GM12865 (cell line): ENCODE results near the gene SEMA3C.

Experiments
- DNase-seq: peaks from one replicate; pipeline ENCODE4 v3.0.0; 2010; ENCODE audit warnings: low read depth
- H3K4me3 ChIP-seq: 2 replicates; pipeline ENCODE4 v1.5.1; 2011; ENCODE audit warnings: mild to moderate bottlenecking, low read depth, low read length, control low read depth
- TF ChIP-seq, protein P1 (sequence below): IDR thresholded peaks from 2 replicates; pipeline ENCODE4 v1.5.1; 2011; ENCODE audit warnings: low read length, control low read depth, low read depth, inconsistent platforms; ENCODE audit not compliant: insufficient read depth; ENCODE audit errors: missing control alignments

The SEMA3C gene

DNA sequence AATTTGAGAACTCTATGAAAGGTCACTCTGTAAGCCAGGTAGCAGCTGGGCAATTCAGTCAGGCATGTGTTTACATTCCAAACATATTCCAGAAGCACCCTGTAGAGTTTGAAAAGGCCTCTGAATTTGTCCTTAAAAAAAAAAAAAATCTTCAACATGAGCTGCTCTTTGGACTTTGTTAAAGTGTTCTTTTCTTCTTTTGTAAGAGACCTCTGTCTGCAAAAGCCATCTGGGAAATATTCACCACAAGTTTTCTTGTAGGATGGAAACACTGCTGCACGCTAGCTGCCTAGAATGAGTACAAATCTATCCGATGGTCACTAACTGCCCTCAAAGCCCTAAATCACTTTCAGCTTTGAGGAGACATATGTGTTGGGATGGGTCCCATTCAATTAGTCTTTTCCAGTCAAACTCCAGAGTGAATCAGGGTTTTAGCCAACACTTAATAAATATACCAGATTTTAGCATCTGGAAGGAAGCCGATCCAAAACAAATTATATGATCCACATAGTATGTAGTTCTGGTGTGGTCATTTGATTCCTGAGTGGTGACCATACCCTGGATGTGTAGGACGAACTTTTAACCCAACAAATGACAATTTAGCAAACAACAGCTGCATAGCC is 194.5 kb downstream of the SEMA3C start:
- DNase-seq: no peak
- no peak overlapping the region for H3K4me3 ChIP-seq
- TF ChIP-seq, protein P1, sequence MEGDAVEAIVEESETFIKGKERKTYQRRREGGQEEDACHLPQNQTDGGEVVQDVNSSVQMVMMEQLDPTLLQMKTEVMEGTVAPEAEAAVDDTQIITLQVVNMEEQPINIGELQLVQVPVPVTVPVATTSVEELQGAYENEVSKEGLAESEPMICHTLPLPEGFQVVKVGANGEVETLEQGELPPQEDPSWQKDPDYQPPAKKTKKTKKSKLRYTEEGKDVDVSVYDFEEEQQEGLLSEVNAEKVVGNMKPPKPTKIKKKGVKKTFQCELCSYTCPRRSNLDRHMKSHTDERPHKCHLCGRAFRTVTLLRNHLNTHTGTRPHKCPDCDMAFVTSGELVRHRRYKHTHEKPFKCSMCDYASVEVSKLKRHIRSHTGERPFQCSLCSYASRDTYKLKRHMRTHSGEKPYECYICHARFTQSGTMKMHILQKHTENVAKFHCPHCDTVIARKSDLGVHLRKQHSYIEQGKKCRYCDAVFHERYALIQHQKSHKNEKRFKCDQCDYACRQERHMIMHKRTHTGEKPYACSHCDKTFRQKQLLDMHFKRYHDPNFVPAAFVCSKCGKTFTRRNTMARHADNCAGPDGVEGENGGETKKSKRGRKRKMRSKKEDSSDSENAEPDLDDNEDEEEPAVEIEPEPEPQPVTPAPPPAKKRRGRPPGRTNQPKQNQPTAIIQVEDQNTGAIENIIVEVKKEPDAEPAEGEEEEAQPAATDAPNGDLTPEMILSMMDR: no peak

DNA sequence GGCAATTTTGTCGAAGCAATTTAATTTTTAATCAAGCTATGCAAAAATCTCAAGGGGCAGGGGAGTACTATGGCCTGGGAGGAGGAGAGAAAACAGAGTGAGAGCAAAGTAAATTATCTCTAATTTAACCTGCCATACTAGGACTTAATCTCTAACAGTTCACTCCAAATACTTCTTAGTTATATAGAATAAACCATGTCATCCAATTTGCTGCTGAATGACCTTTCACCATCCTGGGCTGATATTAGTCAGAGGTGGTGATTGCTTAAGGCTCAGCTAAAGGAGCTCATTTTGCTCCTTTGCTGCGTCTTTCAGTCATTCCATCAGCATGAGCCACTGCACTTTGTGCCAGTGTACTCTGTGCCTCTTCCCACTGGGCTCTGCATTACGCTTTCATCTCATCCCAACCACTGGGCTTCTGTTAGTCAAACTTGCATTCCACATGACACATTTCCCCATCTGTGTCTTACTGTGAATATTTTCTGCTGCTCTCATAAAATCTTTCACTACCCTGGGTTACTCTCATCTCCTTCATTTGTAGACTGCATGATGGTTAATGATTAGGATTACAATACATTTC is 196.1 kb downstream of the SEMA3C start:
- no peak for DNase-seq
- no peak overlapping the region for H3K4me3 ChIP-seq
- TF ChIP-seq, protein P1: no peak

DNA sequence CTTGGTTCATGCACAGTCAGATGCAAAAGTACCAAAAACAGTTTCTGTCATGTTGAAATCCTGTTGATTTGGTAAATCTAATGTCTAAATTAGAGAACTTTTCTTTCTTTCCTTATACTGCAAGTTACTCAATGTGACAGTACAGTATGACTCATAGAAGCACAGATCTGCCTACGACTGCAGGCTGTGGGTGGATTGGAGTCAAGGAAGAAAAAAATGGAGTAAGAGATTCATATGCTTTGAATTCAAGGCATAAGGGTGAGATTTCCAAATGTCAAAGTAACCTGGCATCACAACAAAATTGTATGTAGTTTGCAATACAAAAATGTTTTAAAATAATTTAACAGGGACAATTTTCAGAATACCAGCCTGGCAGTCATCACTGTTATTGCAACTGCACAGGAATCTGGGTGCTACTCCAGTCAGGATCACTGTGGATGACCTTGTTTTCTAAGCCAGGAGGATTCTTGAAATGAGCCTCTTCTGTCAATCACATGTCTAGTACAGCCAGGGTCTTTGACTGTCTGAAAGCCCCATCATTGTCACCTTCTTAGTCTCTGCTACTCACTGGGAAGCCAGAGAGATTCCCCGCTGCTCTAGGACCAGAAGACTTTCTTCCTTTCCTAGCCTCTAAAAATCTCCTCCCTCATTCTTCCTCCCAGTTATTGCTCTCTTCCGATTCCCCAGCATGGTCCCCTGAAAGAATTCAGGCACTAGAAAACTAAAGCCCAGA is 196.8 kb downstream of the SEMA3C start:
- H3K4me3 ChIP-seq: no peak overlapping the region
- TF ChIP-seq, protein P1: no peak
- DNase-seq: no peak

DNA sequence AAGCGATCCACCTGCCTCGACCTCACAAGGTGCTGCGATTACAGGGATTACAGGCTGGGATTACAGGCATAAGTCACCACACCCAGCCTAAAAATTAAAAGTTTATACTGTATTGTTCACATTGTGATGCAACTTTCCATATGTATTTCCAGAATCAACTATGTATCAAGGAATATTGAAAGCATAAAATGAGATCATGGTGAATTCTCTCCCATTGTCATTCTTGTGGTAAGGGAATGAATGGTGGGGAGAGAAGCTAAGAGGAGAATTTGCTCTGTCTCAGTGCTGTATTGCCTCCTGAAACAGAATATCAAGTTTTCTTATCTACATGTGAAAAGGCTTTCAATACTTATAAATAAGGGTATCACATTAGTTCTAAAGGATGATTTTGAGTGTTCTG is 198.7 kb downstream of the SEMA3C start:
- TF ChIP-seq, protein P1: no peak
- DNase-seq: no peak
- H3K4me3 ChIP-seq: no peak overlapping the region

DNA sequence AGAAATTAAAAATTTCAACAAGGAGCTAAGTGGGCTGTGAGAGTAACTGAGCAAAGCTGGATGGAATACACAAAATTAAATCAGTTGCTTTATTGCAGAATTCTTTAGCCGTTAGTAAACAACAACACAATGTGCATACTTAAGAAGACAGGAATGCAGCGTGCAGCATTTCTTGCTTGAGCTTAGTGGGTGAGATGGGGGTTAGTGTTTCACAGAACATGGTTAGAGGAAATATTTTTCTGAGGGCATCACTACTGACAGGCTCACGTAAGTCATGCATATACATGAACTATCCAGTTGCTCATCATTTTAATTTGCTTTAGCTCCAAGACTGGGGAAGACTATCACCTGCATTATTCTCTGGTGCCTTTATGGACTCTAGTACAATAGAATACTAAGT is 199.6 kb downstream of the SEMA3C start:
- TF ChIP-seq, protein P1: no peak
- DNase-seq: no peak
- no peak overlapping the region for H3K4me3 ChIP-seq

DNA sequence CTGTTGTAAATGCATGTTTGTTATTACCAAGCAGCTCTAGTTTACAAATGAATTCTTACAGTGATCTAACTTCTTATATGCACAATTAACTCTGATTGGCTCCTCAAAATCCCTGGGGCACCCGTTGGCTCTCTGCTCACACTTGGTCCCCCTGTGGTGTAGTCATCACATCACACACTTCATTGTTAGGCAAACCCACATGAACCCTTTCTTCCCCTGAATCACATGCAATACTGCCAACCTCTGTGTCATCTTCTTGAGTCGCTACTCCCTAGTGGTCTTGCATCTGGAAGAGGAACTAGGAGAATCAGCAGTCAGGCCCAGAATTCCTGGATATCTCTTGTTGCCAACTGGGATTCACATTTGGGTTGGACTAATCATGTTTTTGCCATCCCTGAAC is 207.3 kb downstream of the SEMA3C start:
- DNase-seq: no peak
- TF ChIP-seq, protein P1: no peak
- no peak overlapping the region for H3K4me3 ChIP-seq
